Measurements from ENCODE around the gene CDH16.
"Not testable (repeated sequence)": the region's sequence is repeated elsewhere in the genome, so short reads cannot be mapped to it uniquely, and the experiment has no call there.

The CDH16 gene

GRCh38 chr16:66871840-66872239, 46.8 kb downstream of the CDH16 start:
- no peaks in the 10 kb centered on the region for H3K9me3 ChIP-seq (ENCODE audit: insufficient read depth, low read depth, low read length)
- no peaks in the 10 kb centered on the region for H3K27me3 ChIP-seq (ENCODE audit: insufficient read depth, low read length)
- H3K27ac ChIP-seq (ENCODE audit: low read length) = no peak overlapping the region
- no peaks in the 10 kb centered on the region for H3K36me3 ChIP-seq (ENCODE audit: insufficient read depth, low read depth, low read length)
- no peak overlapping the region for H3K9ac ChIP-seq (ENCODE audit: low read depth, low read length)
- H3K4me3 ChIP-seq (ENCODE audit: low read length) = no peak overlapping the region
- no peaks in the 10 kb centered on the region for H3K4me1 ChIP-seq (ENCODE audit: insufficient read depth, low read length)

DNA sequence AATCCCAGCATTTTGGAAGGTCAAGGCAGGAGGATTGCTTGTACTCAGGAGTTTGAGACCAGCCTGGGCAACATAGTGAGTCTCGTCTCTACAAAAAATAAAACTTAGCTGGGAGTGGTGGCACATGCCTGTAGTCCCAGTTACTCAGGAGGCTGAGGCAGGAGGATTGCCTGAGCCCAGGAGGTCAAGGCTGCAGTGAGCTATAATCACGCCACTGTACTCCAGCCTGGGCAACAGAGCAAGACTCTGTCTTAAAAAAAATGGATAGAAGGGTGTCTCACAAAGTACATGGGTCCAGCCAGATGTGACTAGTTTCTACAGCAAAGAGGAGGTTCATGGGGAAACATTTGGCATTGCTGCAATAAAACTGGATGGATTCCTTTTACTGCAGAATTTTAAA, 47.3 kb downstream of the CDH16 start:
- H3K9me3 ChIP-seq (ENCODE audit: insufficient read depth, low read depth, low read length); H3K9ac ChIP-seq (ENCODE audit: low read depth, low read length); H3K4me1 ChIP-seq (ENCODE audit: insufficient read depth, low read length); H3K27ac ChIP-seq (ENCODE audit: low read length); H3K4me3 ChIP-seq (ENCODE audit: low read length); H3K36me3 ChIP-seq (ENCODE audit: insufficient read depth, low read depth, low read length); H3K27me3 ChIP-seq (ENCODE audit: insufficient read depth, low read length): not testable (repeated sequence)

GRCh38 chr16:66869424-66869823, 49.3 kb downstream of the CDH16 start:
- Histone ChIP-seq H3K4me1 (ENCODE audit: insufficient read depth, low read length) (no peaks in the 10 kb centered on the region), H3K9ac (ENCODE audit: low read depth, low read length) (no peak overlapping the region), H3K36me3 (ENCODE audit: insufficient read depth, low read depth, low read length) (no peaks in the 10 kb centered on the region)

GRCh38 chr16:66863707-66864106, 55.0 kb downstream of the CDH16 start:
- H3K27me3 ChIP-seq (ENCODE audit: insufficient read depth, low read length) = no peaks in the 10 kb centered on the region
- H3K9ac ChIP-seq (ENCODE audit: low read depth, low read length) = no peak overlapping the region
- H3K36me3 ChIP-seq (ENCODE audit: insufficient read depth, low read depth, low read length) = no peaks in the 10 kb centered on the region
- H3K4me1 ChIP-seq (ENCODE audit: insufficient read depth, low read length) = no peaks in the 10 kb centered on the region
- H3K27ac ChIP-seq (ENCODE audit: low read length) = no peak overlapping the region
- no peak overlapping the region for H3K4me3 ChIP-seq (ENCODE audit: low read length)
- no peaks in the 10 kb centered on the region for H3K9me3 ChIP-seq (ENCODE audit: insufficient read depth, low read depth, low read length)

More at GRCh38 chr16:66869424-66869823, 49.3 kb downstream of the CDH16 start:
- Histone ChIP-seq H3K4me3 (ENCODE audit: low read length) (no peak overlapping the region), H3K27ac (ENCODE audit: low read length) (no peak overlapping the region), H3K9me3 (ENCODE audit: insufficient read depth, low read depth, low read length) (no peaks in the 10 kb centered on the region), H3K27me3 (ENCODE audit: insufficient read depth, low read length) (no peaks in the 10 kb centered on the region)

- H3K9ac ChIP-seq (ENCODE audit: low read depth, low read length) = no peak overlapping the region
These were observed 56.6 kb downstream of the CDH16 start for GRCh38 chr16:66862023-66862520.

DNA sequence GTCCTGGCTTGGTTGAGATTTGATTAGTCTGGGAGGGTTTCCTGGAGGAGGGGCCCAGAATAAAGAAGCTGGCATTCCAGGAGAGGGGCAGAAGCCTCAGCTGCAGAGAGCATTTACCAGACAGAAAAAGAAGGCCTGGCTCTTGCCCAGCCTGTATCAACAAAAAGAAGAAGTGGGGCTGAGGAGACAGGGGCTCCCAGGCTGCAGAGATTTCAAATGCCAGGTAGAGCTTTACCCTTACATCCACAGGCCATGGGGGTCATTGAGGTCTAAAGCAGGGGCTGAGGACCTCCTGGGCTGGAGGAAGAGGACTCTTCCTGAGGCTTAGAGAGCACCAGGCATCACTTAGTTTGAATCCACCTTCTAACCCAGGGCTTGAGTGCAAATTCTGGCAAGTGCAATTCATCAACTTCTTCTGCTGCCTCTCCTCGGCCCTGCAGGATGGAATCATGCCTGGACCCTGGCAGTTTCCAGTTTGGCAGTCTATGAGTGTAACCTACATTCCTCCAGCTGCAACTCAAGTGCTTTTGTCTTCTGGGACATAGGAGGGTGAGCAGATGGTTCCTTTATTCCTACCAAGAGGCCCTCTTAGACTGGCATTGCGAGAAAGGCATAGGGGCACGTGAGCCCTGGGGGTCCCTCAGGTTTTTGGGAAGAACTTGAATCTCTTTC, 59.2 kb downstream of the CDH16 start:
- Histone ChIP-seq H3K4me3 (ENCODE audit: low read length) (no peak overlapping the region), H3K27me3 (ENCODE audit: insufficient read depth, low read length) (no peaks in the 10 kb centered on the region), H3K36me3 (ENCODE audit: insufficient read depth, low read depth, low read length) (no peaks in the 10 kb centered on the region), H3K27ac (ENCODE audit: low read length) (no peak overlapping the region), H3K9me3 (ENCODE audit: insufficient read depth, low read depth, low read length) (no peaks in the 10 kb centered on the region), H3K9ac (ENCODE audit: low read depth, low read length) (no peak overlapping the region), H3K4me1 (ENCODE audit: insufficient read depth, low read length) (no peaks in the 10 kb centered on the region)

More at GRCh38 chr16:66862023-66862520, 56.6 kb downstream of the CDH16 start:
- no peaks in the 10 kb centered on the region for H3K4me1 ChIP-seq (ENCODE audit: insufficient read depth, low read length)
- H3K36me3 ChIP-seq (ENCODE audit: insufficient read depth, low read depth, low read length) = no peaks in the 10 kb centered on the region
- no peaks in the 10 kb centered on the region for H3K27me3 ChIP-seq (ENCODE audit: insufficient read depth, low read length)
- no peak overlapping the region for H3K4me3 ChIP-seq (ENCODE audit: low read length)
- H3K9me3 ChIP-seq (ENCODE audit: insufficient read depth, low read depth, low read length) = no peaks in the 10 kb centered on the region
- no peak overlapping the region for H3K27ac ChIP-seq (ENCODE audit: low read length)

DNA sequence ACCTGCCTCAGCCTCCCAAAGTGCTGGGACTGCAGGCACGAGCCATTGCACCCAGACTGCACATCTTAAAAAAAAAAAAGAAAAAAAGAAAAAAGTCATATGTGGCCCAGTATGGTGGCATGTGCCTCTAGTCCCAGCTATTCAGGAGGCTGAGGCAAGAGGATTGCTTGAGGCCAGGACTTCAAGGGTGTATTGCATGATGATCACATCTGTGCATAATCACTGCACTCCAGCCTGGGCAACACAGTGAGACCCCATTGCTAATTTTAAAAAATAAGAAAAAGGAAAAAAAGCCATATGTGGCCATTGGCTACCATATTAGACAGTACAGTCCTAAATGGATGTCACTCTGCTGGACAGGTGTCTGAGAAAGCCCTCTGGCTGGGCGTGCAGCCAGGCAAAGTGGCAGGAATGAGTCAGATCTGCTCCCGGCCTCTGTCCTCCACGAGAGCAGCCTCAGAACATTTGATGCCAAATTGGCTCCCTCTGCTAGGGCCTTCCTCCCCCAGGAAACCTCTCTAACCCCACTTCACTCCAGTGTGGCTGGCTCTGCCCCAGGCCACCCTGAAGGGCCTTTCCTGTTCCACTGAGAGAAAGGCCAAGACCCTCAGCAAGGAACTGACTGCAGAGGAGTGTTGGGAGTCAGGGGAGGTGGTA, 59.8 kb downstream of the CDH16 start:
- Histone ChIP-seq H3K27me3 (ENCODE audit: insufficient read depth, low read length) (no peaks in the 10 kb centered on the region), H3K9ac (ENCODE audit: low read depth, low read length) (no peak overlapping the region), H3K27ac (ENCODE audit: low read length) (no peak overlapping the region), H3K4me1 (ENCODE audit: insufficient read depth, low read length) (no peaks in the 10 kb centered on the region), H3K9me3 (ENCODE audit: insufficient read depth, low read depth, low read length) (no peaks in the 10 kb centered on the region), H3K36me3 (ENCODE audit: insufficient read depth, low read depth, low read length) (no peaks in the 10 kb centered on the region), H3K4me3 (ENCODE audit: low read length) (no peak overlapping the region)

Data from iPS-20b (cell line).